Activated B cell treated with CpG ODN at 0.5 μM for 24 hours (primary cell): ENCODE data around the gene CLPSL2. TPM values are rescaled to one million over a fixed set of nuclear protein-coding genes. Genes with fewer than 3 reads are reported as not detected.
"Not testable (repeated sequence)": the region's sequence is repeated elsewhere in the genome, so short reads cannot be mapped to it uniquely, and the experiment has no call there.

Experiments used
- ATAC-seq: fragments of 200-7000 bp; cut with Tn5 transposase; one replicate; pipeline ENCODE4 v1.10.0; 2021; ENCODE audit warnings: low read depth, mild to moderate bottlenecking, moderate library complexity
- CTCF ChIA-PET: fragments of 350-600 bp; sonication (Branson Sonifier 250); formaldehyde crosslinking; loops from one replicate; lab custom pipeline; 2021; ENCODE audit warnings: antibody characterized with exemption; lab: Charles Lee
- POLR2A ChIA-PET: fragments of 350-600 bp; sonication (Branson Sonifier 250); formaldehyde crosslinking; loops from one replicate; lab custom pipeline; 2021; ENCODE audit warnings: antibody characterized with exemption; lab: Charles Lee
- DNase-seq: peaks from one replicate; pipeline ENCODE4 v3.0.0; 2022
- H3K27ac Mint-ChIP-seq: one replicate; pipeline ENCODE4 v1.8.0; 2020; ENCODE audit warnings: mixed read lengths
- H3K27me3 Mint-ChIP-seq: one replicate; pipeline ENCODE4 v1.8.0; 2021; ENCODE audit warnings: mixed read lengths
- H3K36me3 Mint-ChIP-seq: one replicate; pipeline ENCODE4 v1.8.0; 2021; ENCODE audit warnings: low read depth, mixed read lengths
- H3K4me1 Mint-ChIP-seq: one replicate; pipeline ENCODE4 v1.8.0; 2021; ENCODE audit warnings: mixed read lengths
- H3K4me3 Mint-ChIP-seq: one replicate; pipeline ENCODE4 v1.8.0; 2020; ENCODE audit warnings: mild to moderate bottlenecking, mixed read lengths
- H3K9me3 Mint-ChIP-seq: one replicate; pipeline ENCODE4 v1.8.0; 2020; ENCODE audit warnings: mixed read lengths
- CTCF ChIP-seq: fragments of 200-600 bp; IDR thresholded peaks from one replicate; pipeline ENCODE4 v1.8.0; 2022; ENCODE audit warnings: antibody characterized with exemption, mild to moderate bottlenecking
- intact Hi-C: fragments of 100-400 bp; cut with micrococcal nuclease; formaldehyde crosslinking; loops from one replicate; pipeline ENCODE4 v1.15.1; 2024
- total RNA-seq: library from RNA; stranded (reverse); gene quantifications from 2 replicates; pipeline ENCODE4 v1.2.3, GENCODE V29; 2022

Gene CLPSL2
- total RNA-seq, 1 donor from 2014 or later = not detected

DNA sequence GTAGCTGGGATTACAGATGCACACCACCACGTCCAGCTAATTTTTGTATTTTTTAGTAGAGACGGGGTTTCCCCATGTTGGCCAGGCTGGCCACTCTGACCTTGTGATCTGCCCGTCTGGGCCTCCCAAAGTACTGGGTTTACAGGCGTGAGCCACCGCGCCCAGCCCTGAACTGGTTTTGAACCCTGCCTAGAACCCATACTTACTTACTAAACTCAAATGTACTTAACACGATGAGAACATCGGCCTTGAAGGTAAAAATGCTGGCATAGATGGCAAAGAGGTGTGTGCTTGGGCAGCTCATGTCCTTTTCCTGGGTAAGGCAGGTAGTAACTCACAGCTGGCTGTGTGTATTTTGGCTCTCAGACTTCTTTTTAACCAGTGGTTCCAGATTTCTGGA is 42.8 kb upstream of the CLPSL2 start:
- Mint-ChIP-seq H3K4me3 (no peak overlapping the region), H3K9me3 (no peaks in the 10 kb centered on the region), H3K27ac (no peak overlapping the region), H3K4me1 (peaks cover 57% of the 10 kb centered on the region), H3K36me3 (no peaks in the 10 kb centered on the region), H3K27me3 (no peaks in the 10 kb centered on the region)
- DNase-seq = no peak
- no peak for TF ChIP-seq CTCF
- intact Hi-C loops = loop anchor here (5.0 kb wide), 1 partner anchor 391 kb away; the partner anchor contains the start of gene PPARD
- CTCF ChIA-PET = interaction anchor here (0.8 to 4.6 kb wide), 8 partner anchors 15 to 361 kb away, joined by 3 to 37 read pairs (median 4); no protein-coding TSS in a partner anchor
- ATAC-seq = no peak
- POLR2A ChIA-PET = interaction anchor here (0.6 to 1.8 kb wide), 4 partner anchors 14 to 391 kb away, joined by 3 to 4 read pairs (median 4); partner anchors contain the start of gene FKBP5

DNA sequence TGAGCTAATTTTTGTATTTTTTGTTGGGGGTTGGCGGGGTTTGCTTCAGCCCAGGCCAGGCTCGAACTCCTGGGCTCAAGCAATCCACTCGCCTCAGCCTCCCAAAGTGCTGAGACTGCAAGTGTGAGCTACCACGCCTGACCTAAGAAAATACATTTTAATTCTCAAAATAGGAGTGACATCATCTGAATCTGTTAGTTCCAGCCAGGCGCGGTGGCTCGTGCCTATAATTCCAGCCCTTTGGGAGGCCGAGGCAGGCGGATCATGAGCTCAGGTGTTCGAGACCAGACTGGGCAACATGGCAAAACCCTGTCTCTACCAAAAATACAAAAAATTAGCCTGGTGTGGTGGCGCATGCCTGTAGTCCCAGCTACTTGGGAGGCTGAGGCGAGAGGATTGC is 42.1 kb upstream of the CLPSL2 start:
- not testable (repeated sequence) for H3K9me3 Mint-ChIP-seq, H3K36me3 Mint-ChIP-seq, H3K4me3 Mint-ChIP-seq, DNase-seq, H3K27ac Mint-ChIP-seq, ATAC-seq, H3K27me3 Mint-ChIP-seq
- POLR2A ChIA-PET = interaction anchor here (1.8 kb wide), 1 partner anchor 45 kb away, joined by 4 read pairs; the partner anchor contains the start of gene FKBP5
- intact Hi-C loops = loop anchor here (5.0 kb wide), 1 partner anchor 392 kb away; the partner anchor contains the start of gene PPARD
- peaks cover 50% of the 10 kb centered on the region for H3K4me1 Mint-ChIP-seq
- CTCF ChIA-PET = interaction anchor here (0.8 to 4.6 kb wide), 6 partner anchors 49 to 361 kb away, joined by 3 to 37 read pairs (median 3); no protein-coding TSS in a partner anchor

DNA sequence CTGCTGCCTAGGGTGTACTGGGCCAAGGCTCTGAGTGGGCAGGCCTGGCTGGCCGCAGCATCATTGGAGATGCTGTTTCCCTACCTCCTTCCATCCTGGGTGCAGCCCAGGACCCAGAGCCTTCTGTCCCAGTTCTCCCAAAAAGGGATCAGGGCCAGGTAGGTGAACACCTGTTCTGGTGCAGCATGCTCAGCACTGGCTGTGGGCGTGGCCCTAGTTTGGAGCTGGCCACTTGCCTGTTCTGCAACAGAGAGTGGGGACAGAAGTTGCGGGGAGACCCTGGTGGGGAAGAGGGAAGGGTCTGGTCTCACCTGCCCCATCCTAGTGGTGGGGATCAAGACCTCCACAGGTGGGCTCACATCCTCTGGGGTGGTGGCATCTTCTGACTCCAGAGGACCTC is 40.9 kb upstream of the CLPSL2 start:
- ChIA-PET POLR2A (interaction anchor here (1.1 kb wide), 1 partner anchor 16 kb away, joined by 3 read pairs; no protein-coding TSS in a partner anchor), CTCF (interaction anchor here (1.0 to 5.8 kb wide), 9 partner anchors 16 to 433 kb away, joined by 3 to 177 read pairs (median 9); no protein-coding TSS in a partner anchor)
- Mint-ChIP-seq H3K36me3 (no peaks in the 10 kb centered on the region), H3K9me3 (no peaks in the 10 kb centered on the region), H3K4me3 (no peak overlapping the region), H3K27me3 (no peaks in the 10 kb centered on the region), H3K4me1 (peaks cover 39% of the 10 kb centered on the region), H3K27ac (no peak overlapping the region)
- ATAC-seq (no peak), DNase-seq (no peak)
- no peak for TF ChIP-seq CTCF
- intact Hi-C loops = loop anchor here (5.0 kb wide), 1 partner anchor 133 kb away; no protein-coding TSS in a partner anchor

GRCh38 chr6:35736253-35736894 is 40.0 kb upstream of the CLPSL2 start:
- ATAC-seq = peak; percentile 19
- peak; percentile 67 for DNase-seq
- intact Hi-C loops = loop anchor here (1.0 to 5.0 kb wide), 5 partner anchors 49 to 439 kb away; partner anchors contain the start of genes DEF6 and RPL10A
- Mint-ChIP-seq H3K27me3 (no peaks in the 10 kb centered on the region), H3K4me1 (peaks cover 31% of the 10 kb centered on the region), H3K9me3 (no peaks in the 10 kb centered on the region), H3K36me3 (no peaks in the 10 kb centered on the region), H3K4me3 (no peak overlapping the region), H3K27ac (peak overlapping the region; percentile 59)
- ChIA-PET CTCF (interaction anchor here (0.6 to 5.8 kb wide), 33 partner anchors 9 to 907 kb away, joined by 3 to 177 read pairs (median 6); partner anchors contain the start of gene DEF6), POLR2A (interaction anchor here (0.5 to 1.1 kb wide), 4 partner anchors 16 to 388 kb away, joined by 3 read pairs; no protein-coding TSS in a partner anchor)
- peak; percentile 90 for TF ChIP-seq CTCF

DNA sequence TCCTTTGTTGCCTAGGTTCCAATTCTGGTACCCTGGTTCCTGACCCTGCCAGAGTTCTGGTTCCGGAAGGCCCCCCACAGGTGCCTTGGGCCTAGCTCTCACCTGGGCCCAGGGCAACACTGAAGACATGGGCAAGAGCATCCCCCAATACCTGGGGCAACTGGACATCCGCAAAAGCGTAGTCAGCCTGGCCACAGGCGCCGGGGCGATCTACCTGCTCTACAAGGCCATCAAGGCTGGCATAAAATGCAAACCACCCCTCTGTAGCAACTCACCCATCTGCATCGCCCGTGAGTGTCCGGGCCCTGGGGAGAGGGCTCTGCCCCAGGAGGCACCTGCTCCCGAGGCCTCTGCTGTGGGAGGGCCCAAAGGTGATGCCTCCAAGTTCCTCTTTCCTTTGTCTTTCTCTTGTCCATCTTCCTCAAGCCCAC is 39.4 kb upstream of the CLPSL2 start, which contains the start of gene ARMC12:
Gene ARMC12, plus strand, starts transcription at position 51 of the 431 bp plus-strand sequence. Its CDS starts 77 bp downstream, at position 128.
- H3K4me1 Mint-ChIP-seq = peaks cover 30% of the 10 kb centered on the region
- H3K4me3 Mint-ChIP-seq = no peak within 1 kb of the TSS
- no peak for TF ChIP-seq CTCF
- DNase-seq (no peak), ATAC-seq (peak; percentile 7)
- intact Hi-C loops = loop anchor here (1.0 to 5.0 kb wide), 8 partner anchors 50 to 443 kb away; partner anchors contain the start of genes DEF6 and RPL10A
- H3K27me3 Mint-ChIP-seq = no peaks in the 10 kb centered on the region
- no peaks in the 10 kb centered on the region for H3K9me3 Mint-ChIP-seq
- no peaks in the 10 kb centered on the region for H3K36me3 Mint-ChIP-seq
- POLR2A ChIA-PET = interaction anchor here (0.5 to 1.0 kb wide), 3 partner anchors 263 to 388 kb away, joined by 3 read pairs; no protein-coding TSS in a partner anchor
- H3K27ac Mint-ChIP-seq = peak within 1 kb of the TSS; percentile 63
- CTCF ChIA-PET = interaction anchor here (0.6 to 5.8 kb wide), 34 partner anchors 9 to 439 kb away, joined by 3 to 177 read pairs (median 6); partner anchors contain the start of gene DEF6
